PFSK-1 (cell line): ENCODE data around the gene SBF1.

Source experiments
- SIN3A ChIP-seq: IDR thresholded peaks from 2 replicates; pipeline ENCODE4 v1.6.1; 2012; ENCODE audit warnings: mild to moderate bottlenecking, low read length, moderate library complexity, borderline replicate concordance; ENCODE audit not compliant: insufficient read depth
- TAF1 ChIP-seq: IDR thresholded peaks from 2 replicates; pipeline ENCODE4 v1.6.1; 2012; ENCODE audit warnings: low read length, control low read depth, borderline replicate concordance; ENCODE audit not compliant: insufficient read depth

DNA sequence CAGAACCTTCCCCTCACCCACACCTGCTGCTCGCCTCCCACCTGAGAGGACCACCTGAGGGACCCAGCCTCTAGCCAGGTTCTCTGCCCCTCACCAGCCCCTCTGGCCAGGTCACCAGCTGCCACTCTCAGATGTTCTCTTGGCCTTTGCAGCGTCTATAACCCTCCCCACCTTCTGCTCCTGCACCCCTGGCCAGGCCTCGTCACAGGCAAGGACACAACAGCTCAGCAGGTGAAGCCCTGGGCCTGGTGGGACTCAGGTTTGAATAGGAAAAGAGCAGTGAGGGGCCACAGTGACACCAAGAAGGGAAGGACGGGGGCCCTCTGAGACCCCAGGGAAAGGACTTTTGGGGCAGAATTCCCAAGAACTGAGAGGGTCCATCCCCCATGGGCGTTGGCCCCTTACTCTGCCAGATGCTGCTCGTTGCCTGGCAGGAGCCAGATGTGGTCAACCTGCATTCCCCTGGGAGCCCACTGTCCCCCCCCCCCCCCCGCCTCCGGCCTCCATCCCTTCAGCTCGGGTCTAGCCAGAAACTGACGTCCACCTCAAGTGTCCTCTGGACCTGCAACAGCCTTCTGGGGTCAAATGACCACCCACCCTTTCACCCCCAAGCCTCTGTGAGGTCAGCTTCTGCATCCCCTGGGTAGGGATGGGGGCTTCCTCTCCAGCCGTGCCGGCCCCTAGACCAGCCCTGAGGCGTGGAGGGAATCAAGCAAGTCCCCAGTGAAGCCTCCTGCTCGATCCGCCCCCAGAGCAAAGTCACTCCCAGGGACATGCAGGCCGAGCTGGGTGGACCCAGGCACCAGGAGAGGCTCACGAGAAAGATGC is 28.7 kb downstream of the SBF1 start:
- TF ChIP-seq TAF1, result no peak
- no peak for TF ChIP-seq SIN3A
